OCI-LY7 (cell line): ENCODE measurements around the gene BACH2. TPM values are rescaled to one million over a fixed set of nuclear protein-coding genes. Genes with fewer than 3 reads are reported as not detected.

Source experiments
- BruUV-seq: library from RNA; stranded (reverse); fragments of 400-500 nt; replicated peaks from 2 replicates; lab custom pipeline; 2021; lab: Mats Ljungman, UMichigan
- CTCF ChIA-PET: fragments of 300-600 bp; sonication (Branson Sonifier 250); formaldehyde crosslinking; loops from one replicate; lab custom pipeline; 2022; ENCODE audit warnings: antibody characterized with exemption; ENCODE audit not compliant: unreplicated experiment; lab: Charles Lee
- POLR2A ChIA-PET: fragments of 300-600 bp; sonication (Branson Sonifier 250); formaldehyde crosslinking; loops from one replicate; lab custom pipeline; 2022; ENCODE audit warnings: antibody characterized with exemption; lab: Charles Lee
- DNase-seq: peaks from one replicate; pipeline ENCODE4 v3.0.0-alpha.2; 2015; ENCODE audit warnings: low spot score
- H2AFZ ChIP-seq: fragments of 200-600 bp; sonication (generic), shearing (Covaris generic); 2 replicates; pipeline ENCODE4 v1.6.1; 2014; ENCODE audit warnings: mild to moderate bottlenecking, antibody characterized with exemption, low read length, moderate library complexity
- H3K27ac ChIP-seq: fragments of 200-600 bp; sonication (generic); 2 replicates; pipeline ENCODE4 v1.5.1; 2014; ENCODE audit warnings: mixed run types, low read depth, mild to moderate bottlenecking, moderate library complexity, low read length, inconsistent platforms; ENCODE audit not compliant: poor library complexity, severe bottlenecking
- H3K36me3 ChIP-seq: fragments of 200-600 bp; sonication (generic); 2 replicates; pipeline ENCODE4 v1.6.1; 2014; ENCODE audit warnings: mild to moderate bottlenecking, antibody characterized with exemption, low read length, moderate library complexity, mixed read lengths; ENCODE audit not compliant: insufficient read depth
- H3K4me1 ChIP-seq: fragments of 200-600 bp; sonication (generic); 2 replicates; pipeline ENCODE4 v1.5.1; 2014; ENCODE audit warnings: mild to moderate bottlenecking, low read length; ENCODE audit not compliant: insufficient read depth, poor library complexity, severe bottlenecking
- H3K4me2 ChIP-seq: fragments of 200-600 bp; sonication (generic); 2 replicates; pipeline ENCODE4 v1.6.1; 2014; ENCODE audit warnings: mild to moderate bottlenecking, low read length
- H3K4me3 ChIP-seq: fragments of 200-600 bp; sonication (generic); 2 replicates; pipeline ENCODE4 v1.5.1; 2014; ENCODE audit warnings: mild to moderate bottlenecking, low read depth, low read length; ENCODE audit not compliant: poor library complexity, severe bottlenecking
- H3K79me2 ChIP-seq: fragments of 200-600 bp; sonication (generic); 2 replicates; pipeline ENCODE4 v1.6.1; 2016; ENCODE audit warnings: low read depth, mild to moderate bottlenecking, low read length, moderate library complexity, mixed read lengths; ENCODE audit not compliant: insufficient read depth
- H3K9me2 ChIP-seq: fragments of 200-600 bp; sonication (generic); 2 replicates; pipeline ENCODE4 v1.6.1; 2016; ENCODE audit warnings: mild to moderate bottlenecking, low read length, mixed read lengths; ENCODE audit not compliant: insufficient read depth
- H3K9me3 ChIP-seq: fragments of 200-600 bp; sonication (generic); 2 replicates; pipeline ENCODE4 v1.6.1; 2014; ENCODE audit warnings: mild to moderate bottlenecking, mixed run types, low read length, mixed read lengths
- H4K20me1 ChIP-seq: fragments of 200-600 bp; sonication (generic); 2 replicates; pipeline ENCODE4 v1.6.1; 2014; ENCODE audit warnings: mild to moderate bottlenecking, antibody characterized with exemption, low read length, moderate library complexity, mixed read lengths; ENCODE audit not compliant: insufficient read depth
- CTCF ChIP-seq: fragments of 200-600 bp; sonication (generic); conservative IDR thresholded peaks from 2 replicates; pipeline ENCODE4 v1.5.1; 2014; ENCODE audit warnings: mild to moderate bottlenecking, antibody characterized with exemption, low read length, moderate library complexity, mixed read lengths
- EZH2phosphoT487 ChIP-seq: fragments of 200-600 bp; sonication (generic); IDR thresholded peaks from 2 replicates; pipeline ENCODE4 v1.6.1; 2018; ENCODE audit warnings: low read depth, borderline replicate concordance, mild to moderate bottlenecking, mixed run types, antibody characterized with exemption, low read length, moderate library complexity, mixed read lengths
- intact Hi-C: fragments of 100-400 bp; cut with micrococcal nuclease; formaldehyde crosslinking; loops from one replicate; pipeline ENCODE4 v1.10.0; 2022; ENCODE audit not compliant: unreplicated experiment
- total RNA-seq, 2 experiments: library from RNA; depleted of rRNA in 1 of 2; stranded (reverse); fragments of >200 nt in 1 of 2; shearing (Covaris generic) in 1 of 2; gene quantifications; 2 replicates each; pipeline ENCODE4 v1.2.3, GENCODE V29; 2014 to 2022

BACH2 gene
- total RNA-seq, 2 experiments from 2014 or later = 92.0 to 163 TPM

- H3K36me3 ChIP-seq = peaks cover 11% of the 10 kb centered on the region
- no peak overlapping the region for H3K4me2 ChIP-seq
- no peak for DNase-seq
- TF ChIP-seq CTCF (no peak), EZH2phosphoT487 (no peak)
- peaks cover 29% of the 10 kb centered on the region for H4K20me1 ChIP-seq
- no TSS peak for BruUV-seq
- H2AFZ ChIP-seq = no peak overlapping the region
- H3K27ac ChIP-seq = no peak overlapping the region
- intact Hi-C loops = loop anchor here (5.0 kb wide), 1 partner anchor 322 kb away; no protein-coding TSS in a partner anchor
- no peaks in the 10 kb centered on the region for H3K9me3 ChIP-seq
- peaks cover 80% of the 10 kb centered on the region for H3K79me2 ChIP-seq
- CTCF ChIA-PET = no interaction called here
- POLR2A ChIA-PET = no interaction called here
- no peak overlapping the region for H3K4me3 ChIP-seq
- no peaks in the 10 kb centered on the region for H3K4me1 ChIP-seq
- no peaks in the 10 kb centered on the region for H3K9me2 ChIP-seq
These were observed 141.7 kb downstream of the BACH2 start for GRCh38 chr6:90154755-90155470.

GRCh38 chr6:90151576-90152422 is 144.8 kb downstream of the BACH2 start:
- Histone ChIP-seq H3K27ac (no peak overlapping the region), H2AFZ (no peak overlapping the region), H4K20me1 (peaks cover 27% of the 10 kb centered on the region), H3K36me3 (peaks cover 20% of the 10 kb centered on the region; the same call in 1 of the 2 replicates), H3K79me2 (peaks cover 68% of the 10 kb centered on the region), H3K4me3 (no peak overlapping the region), H3K4me1 (peaks cover 15% of the 10 kb centered on the region), H3K4me2 (no peak overlapping the region), H3K9me3 (no peaks in the 10 kb centered on the region), H3K9me2 (no peaks in the 10 kb centered on the region)
- intact Hi-C loops = no loop called here
- no peak for DNase-seq
- CTCF ChIA-PET = no interaction called here
- BruUV-seq = no TSS peak
- POLR2A ChIA-PET = interaction anchor here (1.7 kb wide), 1 partner anchor 12 kb away, joined by 6 read pairs; no protein-coding TSS in a partner anchor
- TF ChIP-seq EZH2phosphoT487 (no peak), CTCF (no peak)
